Measurements from ENCODE around the gene AHCTF1. TPM values are rescaled to one million over a fixed set of nuclear protein-coding genes. Genes with fewer than 3 reads are reported as not detected.

Gene AHCTF1
- total and polyA plus RNA-seq, 2 donors (not counting 3 experiments of a cell fraction or from before 2014, with no cell fraction given) = 5.5 to 32.1 TPM

GRCh38 chr1:246794048-246794827 lies 137.5 kb downstream of the AHCTF1 start:
- Histone ChIP-seq H3K4me3 (replicated peaks in 1 of 3; ENCODE audit: insufficient read depth in 1 of 3, low read depth in 1 of 3, low read length in 3 of 3) (no peak overlapping the region), H3K9ac (replicated peaks; ENCODE audit: extremely low read depth, insufficient read depth, low read length) (no peak overlapping the region), H3K4me1 (ENCODE audit: control insufficient read depth, extremely low read depth, insufficient read depth, low read length) (no peaks in the 10 kb centered on the region), H2AFZ (ENCODE audit: low read depth, low read length) (no peak overlapping the region), H3K4me2 (ENCODE audit: insufficient read depth, low read length) (no peak overlapping the region), H3K27me3 (ENCODE audit: control insufficient read depth in 2 of 2, insufficient read depth in 2 of 2, low read length in 2 of 2) (no peaks in the 10 kb centered on the region), H3K9me1 (replicated peaks; ENCODE audit: control insufficient read depth, extremely low read depth, insufficient read depth, low read length) (no peaks in the 10 kb centered on the region), H3K36me3 (ENCODE audit: control insufficient read depth in 2 of 2, extremely low read depth in 1 of 2, insufficient read depth in 2 of 2, low read length in 2 of 2) (no peaks in the 10 kb centered on the region), H4K20me1 (replicated peaks; ENCODE audit: control insufficient read depth, extremely low read depth, insufficient read depth, low read length) (no peaks in the 10 kb centered on the region), H3K79me2 (ENCODE audit: control insufficient read depth, insufficient read depth, low read length) (no peaks in the 10 kb centered on the region), H3K9me3 (replicated peaks; ENCODE audit: control insufficient read depth, insufficient read depth, low read length) (no peaks in the 10 kb centered on the region), H3K27ac (ENCODE audit: insufficient read depth, low read depth, low read length) (no peak overlapping the region)
- FAIRE-seq (peak; percentile 40), DNase-seq (ENCODE audit: low read depth, low spot score) (no peak)
- BruUV-seq (replicated peaks) = no TSS peak
- TF ChIP-seq FOS (IDR thresholded peaks at IDR 0.05; ENCODE audit: borderline replicate concordance, insufficient read depth, low read length) (no peak), MYC (IDR thresholded peaks at IDR 0.05; ENCODE audit: low read depth, low read length) (no peak), EZH2 (IDR thresholded peaks at IDR 0.05; ENCODE audit: borderline replicate concordance, low read depth, low read length, severe bottlenecking) (no peak), POLR2AphosphoS5 (IDR thresholded peaks at IDR 0.05; ENCODE audit: insufficient read depth, low read depth, low read length) (no peak), MAX (IDR thresholded peaks at IDR 0.05; ENCODE audit: insufficient read depth, insufficient read length) (no peak), POLR2A (IDR thresholded peaks at IDR 0.05; ENCODE audit: low read depth, low read length) (no peak), GATA2 (IDR thresholded peaks at IDR 0.05; ENCODE audit: insufficient read depth, insufficient read length, low read depth, low read length) (no peak), JUN (IDR thresholded peaks at IDR 0.05; ENCODE audit: borderline replicate concordance, insufficient read depth, insufficient read length, low read depth) (no peak)
- TF ChIP-seq, protein P1, sequence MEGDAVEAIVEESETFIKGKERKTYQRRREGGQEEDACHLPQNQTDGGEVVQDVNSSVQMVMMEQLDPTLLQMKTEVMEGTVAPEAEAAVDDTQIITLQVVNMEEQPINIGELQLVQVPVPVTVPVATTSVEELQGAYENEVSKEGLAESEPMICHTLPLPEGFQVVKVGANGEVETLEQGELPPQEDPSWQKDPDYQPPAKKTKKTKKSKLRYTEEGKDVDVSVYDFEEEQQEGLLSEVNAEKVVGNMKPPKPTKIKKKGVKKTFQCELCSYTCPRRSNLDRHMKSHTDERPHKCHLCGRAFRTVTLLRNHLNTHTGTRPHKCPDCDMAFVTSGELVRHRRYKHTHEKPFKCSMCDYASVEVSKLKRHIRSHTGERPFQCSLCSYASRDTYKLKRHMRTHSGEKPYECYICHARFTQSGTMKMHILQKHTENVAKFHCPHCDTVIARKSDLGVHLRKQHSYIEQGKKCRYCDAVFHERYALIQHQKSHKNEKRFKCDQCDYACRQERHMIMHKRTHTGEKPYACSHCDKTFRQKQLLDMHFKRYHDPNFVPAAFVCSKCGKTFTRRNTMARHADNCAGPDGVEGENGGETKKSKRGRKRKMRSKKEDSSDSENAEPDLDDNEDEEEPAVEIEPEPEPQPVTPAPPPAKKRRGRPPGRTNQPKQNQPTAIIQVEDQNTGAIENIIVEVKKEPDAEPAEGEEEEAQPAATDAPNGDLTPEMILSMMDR (IDR thresholded peaks at IDR 0.05; ENCODE audit: extremely low read depth in 1 of 2, insufficient read depth in 1 of 2, low read depth in 1 of 2, low read length in 2 of 2) = no peak
- ChIA-PET CTCF (no interaction called here), POLR2A (no interaction called here)
- dilution Hi-C loops (cut with MboI; ENCODE audit: extremely low pct_ligation_motif_present, low sequenced_read_pairs) = no loop called here
- intact Hi-C loops (cut with micrococcal nuclease) = no loop called here

Measured in endothelial cell of umbilical vein (primary cell).